Stimulated activated CD8-positive, alpha-beta memory T cell treated with anti-CD3 and anti-CD28 coated beads, Interleukin-4, amount 100 ng/mL, for 1 hour (primary cell): Measurements from ENCODE around the gene KCTD1.

ENCODE experiments used
- DNase-seq, 2 donors: peaks; one replicate each; pipeline ENCODE4 v3.0.0-alpha.2; 2020; ENCODE audit warnings: low read depth in 2 of 2, low spot score in 1 of 2

KCTD1 gene

DNA sequence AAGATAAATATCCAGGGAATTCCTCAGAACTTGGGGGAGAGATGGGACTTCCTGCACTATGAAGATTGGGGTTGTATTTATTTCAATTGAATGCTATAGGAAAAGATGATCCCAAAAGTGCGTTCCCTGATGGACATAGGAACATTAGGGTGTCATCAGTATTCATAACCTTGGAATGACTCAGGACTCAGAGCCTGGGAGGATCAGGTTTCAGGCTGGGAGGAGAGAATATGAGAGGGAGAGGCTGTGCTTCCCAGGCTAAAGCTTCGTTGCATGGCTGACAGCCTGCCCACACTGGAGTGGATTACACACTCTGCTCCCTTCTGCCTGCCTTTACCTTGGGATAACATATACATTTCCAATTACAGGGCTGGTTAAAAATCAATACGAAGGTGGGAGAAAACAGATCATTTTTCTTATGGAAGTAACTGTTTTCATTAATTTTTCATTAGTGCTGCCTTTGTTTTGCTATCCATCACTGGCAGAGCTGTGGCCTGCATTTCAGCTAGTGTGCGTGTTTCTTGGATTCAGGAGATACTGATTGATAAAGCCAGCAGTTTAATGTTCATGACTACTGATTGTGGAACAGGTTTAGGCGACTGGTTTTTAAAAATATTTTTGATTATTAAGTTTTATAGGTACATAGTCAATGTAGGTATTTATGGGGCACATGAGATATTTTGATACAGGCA, 118.7 kb downstream of the KCTD1 start:
- DNase-seq = no peak

DNA sequence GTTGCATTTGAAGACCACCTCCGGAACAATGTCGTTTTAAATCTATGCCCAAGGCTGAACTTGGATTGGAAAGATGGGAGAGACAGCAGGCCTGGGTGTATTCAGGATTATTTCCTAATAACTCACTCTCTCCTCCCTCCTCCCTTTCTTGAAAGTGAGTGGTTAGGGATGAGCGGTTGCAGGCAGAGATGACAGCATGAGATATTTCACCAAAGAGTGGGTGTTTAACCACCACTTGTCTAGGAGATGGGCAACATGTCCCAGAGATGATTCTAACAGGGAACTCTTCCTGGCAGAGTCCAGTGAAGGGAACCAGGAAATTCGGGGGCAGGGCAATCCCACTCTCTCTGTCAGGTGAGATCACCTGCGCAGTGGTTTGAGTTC, 123.2 kb downstream of the KCTD1 start:
- no peak for DNase-seq

- DNase-seq = no peak
These were observed 123.8 kb downstream of the KCTD1 start for GRCh38 chr18:26424428-26425147.

DNA sequence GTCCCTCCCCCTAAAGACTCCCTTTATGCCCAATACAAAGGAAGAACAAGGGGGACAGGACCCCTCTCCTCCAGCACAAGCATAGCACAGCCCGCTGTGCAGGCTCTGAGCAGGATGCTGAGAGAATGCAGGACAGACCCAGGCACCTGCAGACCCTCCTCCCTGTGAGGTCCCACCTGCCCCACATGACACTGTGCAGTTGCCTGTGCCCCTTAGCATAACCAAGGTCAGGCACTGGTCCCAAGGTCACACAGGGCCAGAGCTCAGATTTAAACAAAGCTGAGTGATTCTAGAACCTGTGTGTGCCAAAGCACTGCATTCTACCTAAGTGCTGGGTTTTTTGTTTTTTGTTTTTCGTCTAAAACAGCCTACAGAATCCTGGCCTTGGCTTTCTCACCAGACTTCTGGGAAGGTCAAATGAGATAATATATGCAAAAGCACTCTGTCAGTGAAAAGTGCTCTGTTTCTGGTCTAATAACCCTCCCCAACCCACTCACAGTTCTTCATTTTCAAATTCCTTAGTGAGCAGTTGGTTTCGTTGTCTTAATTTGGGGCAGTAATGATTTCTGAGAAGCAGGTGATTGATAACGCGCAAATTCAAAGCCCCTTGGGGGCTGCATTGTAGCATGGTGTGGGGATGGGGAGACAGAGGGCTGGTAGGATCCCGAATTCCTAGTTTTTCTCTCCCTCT, 125.7 kb downstream of the KCTD1 start:
- DNase-seq = no peak

- no peak for DNase-seq
These were observed 126.4 kb downstream of the KCTD1 start for GRCh38 chr18:26421931-26422330.

- DNase-seq = no peak
These were observed 126.8 kb downstream of the KCTD1 start for GRCh38 chr18:26421503-26421902.

- no peak for DNase-seq
These were observed 128.6 kb downstream of the KCTD1 start for GRCh38 chr18:26419746-26420145.

- DNase-seq = no peak
These were observed 130.1 kb downstream of the KCTD1 start for GRCh38 chr18:26418225-26418624.

DNA sequence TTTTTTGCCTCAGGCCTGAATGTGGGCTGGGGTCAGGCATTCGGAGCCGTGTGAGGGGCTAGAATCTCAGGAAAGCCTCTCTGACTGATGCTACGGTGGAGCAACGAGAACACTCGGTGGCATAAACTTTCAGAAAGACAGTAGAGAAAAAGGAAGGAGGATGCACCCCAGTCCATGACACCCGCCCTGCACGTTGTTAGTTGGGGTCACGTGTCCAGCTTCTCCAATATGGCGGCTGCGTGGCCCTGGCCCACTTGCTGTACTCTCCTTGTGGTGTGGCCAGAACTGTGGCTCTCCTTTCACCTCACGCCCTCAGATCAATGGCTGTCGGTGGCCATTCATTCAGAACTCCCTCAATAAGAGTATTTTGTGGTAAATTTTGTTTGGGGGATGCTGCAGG, 131.2 kb downstream of the KCTD1 start:
- DNase-seq = no peak

- DNase-seq = no peak
These were observed 131.7 kb downstream of the KCTD1 start for GRCh38 chr18:26416652-26417150.

DNA sequence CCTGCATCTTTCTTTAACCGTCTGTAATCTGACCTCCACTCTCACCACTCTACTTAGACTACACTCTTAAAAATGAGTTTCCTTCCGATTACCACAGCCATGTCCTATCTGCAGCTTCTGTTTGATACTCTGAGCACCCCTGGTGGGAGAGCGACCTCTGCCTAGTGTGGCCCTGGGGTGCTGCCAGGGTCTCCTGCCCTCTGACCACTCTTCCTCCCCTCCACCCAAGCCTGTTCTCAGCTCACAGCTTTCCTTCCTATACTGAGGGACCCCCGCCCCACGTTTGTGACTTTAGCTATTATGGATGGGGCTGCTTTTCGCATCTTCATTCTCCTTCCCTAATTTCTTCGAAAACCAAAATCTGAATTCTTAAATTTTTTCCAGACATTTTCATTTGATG, 132.7 kb downstream of the KCTD1 start:
- no peak for DNase-seq

DNA sequence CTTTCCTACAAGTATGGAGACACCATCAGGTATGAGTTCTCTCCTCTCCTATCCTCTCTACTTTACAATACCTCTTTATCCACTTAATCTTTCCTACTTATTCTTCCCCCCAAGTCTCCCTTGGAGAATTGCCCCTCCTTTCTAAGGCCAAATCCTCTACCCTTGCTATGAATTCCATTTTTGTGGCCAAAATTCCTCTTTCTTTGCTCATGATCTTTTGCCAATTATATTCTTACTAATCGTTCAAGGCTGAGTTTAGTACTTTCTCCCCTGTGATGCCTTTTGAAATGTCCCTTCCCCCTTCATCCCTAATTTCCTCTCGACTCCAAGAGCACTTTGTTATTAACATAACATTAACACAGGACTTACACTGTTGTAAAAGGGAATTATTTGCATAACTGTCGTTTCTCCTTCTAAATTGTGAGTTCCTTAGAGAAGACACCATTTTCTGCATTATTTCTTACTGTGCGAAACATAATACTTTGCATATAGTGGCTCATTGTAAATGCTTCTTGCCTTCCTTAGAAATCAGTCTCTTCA, 133.4 kb downstream of the KCTD1 start:
- DNase-seq = no peak

- DNase-seq = no peak
These were observed 139.3 kb downstream of the KCTD1 start for GRCh38 chr18:26409091-26409490.

- DNase-seq = no peak
These were observed 140.4 kb downstream of the KCTD1 start for GRCh38 chr18:26407736-26408601.

DNA sequence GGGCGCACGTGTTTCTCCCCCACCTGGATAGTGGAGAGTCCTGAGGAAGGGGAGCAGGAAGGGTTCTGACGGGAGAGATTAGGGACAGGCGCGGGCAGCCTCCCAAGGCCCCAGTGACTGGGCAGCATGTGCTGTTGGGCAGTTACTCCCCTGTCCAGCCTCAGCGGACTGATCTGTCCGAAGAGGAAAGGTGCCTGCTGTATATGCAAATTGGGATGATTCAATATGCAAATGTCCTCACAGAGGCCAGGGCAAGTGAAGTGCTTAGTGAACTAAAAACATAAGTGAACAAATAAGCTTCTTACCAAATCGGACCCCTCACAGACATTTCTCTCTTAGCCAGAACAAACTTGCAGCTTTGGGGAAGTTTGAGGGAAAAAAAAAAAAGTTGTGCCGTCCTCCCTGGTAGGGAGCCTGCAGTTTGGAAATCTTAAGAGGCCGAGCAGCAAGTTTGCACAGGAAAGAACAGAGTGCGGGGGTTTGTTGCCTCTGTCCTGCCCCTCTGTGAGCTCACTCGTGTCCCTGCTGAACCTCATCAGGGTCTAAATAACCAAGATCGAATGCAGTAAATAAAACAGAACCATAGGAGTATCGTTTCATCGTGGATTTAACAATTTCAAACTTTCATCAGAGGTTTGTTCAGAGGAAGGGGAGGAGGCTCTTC, 141.4 kb downstream of the KCTD1 start:
- DNase-seq = no peak

- no peak for DNase-seq
These were observed 142.0 kb downstream of the KCTD1 start for GRCh38 chr18:26406324-26406723.

- no peak for DNase-seq
These were observed 143.1 kb downstream of the KCTD1 start for GRCh38 chr18:26405190-26405801.
